ENCODE data around the gene ENGASE.

DNA sequence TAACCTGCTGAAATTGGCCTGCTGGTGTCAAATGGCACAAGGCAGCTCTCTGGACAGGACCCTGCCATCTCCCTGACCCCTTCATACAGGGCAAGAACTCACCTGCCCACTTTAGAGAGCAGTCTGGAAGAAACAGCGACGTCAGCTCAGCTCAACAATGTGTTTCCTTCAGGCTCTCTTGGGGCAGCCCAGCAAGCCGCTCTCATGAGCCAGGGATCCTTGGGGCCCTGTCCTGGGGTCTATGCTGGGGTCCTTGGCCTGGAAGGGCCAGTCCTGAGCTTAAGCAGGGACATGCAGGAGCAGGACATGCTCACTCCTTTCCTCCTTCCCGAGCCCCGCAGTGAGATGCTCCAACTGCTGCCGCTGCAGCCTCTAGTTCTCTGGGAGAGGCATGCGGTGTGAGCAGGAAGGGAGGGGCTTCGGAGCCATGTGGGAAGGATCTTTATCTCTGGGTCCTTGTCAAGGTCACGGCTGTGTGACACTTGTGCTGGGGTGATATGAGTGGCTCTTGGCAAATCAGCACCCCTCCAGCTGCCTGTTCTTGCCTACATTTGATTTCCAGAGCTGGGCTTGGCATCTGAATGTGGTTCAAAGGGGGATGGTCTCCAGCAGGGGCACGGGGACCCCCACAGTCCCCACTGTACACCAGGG lies 47.2 kb upstream of the ENGASE start:
- TF ChIP-seq TAF1 (IDR thresholded peaks at IDR 0.05; ENCODE audit: borderline replicate concordance, insufficient read depth, low read length): no peak
- TF ChIP-seq, protein P1, sequence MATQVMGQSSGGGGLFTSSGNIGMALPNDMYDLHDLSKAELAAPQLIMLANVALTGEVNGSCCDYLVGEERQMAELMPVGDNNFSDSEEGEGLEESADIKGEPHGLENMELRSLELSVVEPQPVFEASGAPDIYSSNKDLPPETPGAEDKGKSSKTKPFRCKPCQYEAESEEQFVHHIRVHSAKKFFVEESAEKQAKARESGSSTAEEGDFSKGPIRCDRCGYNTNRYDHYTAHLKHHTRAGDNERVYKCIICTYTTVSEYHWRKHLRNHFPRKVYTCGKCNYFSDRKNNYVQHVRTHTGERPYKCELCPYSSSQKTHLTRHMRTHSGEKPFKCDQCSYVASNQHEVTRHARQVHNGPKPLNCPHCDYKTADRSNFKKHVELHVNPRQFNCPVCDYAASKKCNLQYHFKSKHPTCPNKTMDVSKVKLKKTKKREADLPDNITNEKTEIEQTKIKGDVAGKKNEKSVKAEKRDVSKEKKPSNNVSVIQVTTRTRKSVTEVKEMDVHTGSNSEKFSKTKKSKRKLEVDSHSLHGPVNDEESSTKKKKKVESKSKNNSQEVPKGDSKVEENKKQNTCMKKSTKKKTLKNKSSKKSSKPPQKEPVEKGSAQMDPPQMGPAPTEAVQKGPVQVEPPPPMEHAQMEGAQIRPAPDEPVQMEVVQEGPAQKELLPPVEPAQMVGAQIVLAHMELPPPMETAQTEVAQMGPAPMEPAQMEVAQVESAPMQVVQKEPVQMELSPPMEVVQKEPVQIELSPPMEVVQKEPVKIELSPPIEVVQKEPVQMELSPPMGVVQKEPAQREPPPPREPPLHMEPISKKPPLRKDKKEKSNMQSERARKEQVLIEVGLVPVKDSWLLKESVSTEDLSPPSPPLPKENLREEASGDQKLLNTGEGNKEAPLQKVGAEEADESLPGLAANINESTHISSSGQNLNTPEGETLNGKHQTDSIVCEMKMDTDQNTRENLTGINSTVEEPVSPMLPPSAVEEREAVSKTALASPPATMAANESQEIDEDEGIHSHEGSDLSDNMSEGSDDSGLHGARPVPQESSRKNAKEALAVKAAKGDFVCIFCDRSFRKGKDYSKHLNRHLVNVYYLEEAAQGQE (IDR thresholded peaks at IDR 0.05; ENCODE audit: insufficient read depth in 1 of 2, low read depth in 2 of 2, low read length in 2 of 2): no peak
- TF ChIP-seq SIN3A (IDR thresholded peaks at IDR 0.05; ENCODE audit: borderline replicate concordance, insufficient read depth, low read length): no peak
- TF ChIP-seq POLR2AphosphoS5 (IDR thresholded peaks at IDR 0.05; ENCODE audit: low read depth, low read length): no peak
- TF ChIP-seq FOXP2 (optimal IDR thresholded peaks at IDR 0.05; ENCODE audit: borderline replicate concordance, extremely low read depth, extremely low read length, insufficient read depth): no peak
